AG04450 (cell line): ENCODE results near the gene PSMD2. TPM values are rescaled to one million over a fixed set of nuclear protein-coding genes. Genes with fewer than 3 reads are reported as not detected.

Source experiments
- CTCF ChIA-PET: fragments of 300-600, 350-600 bp; formaldehyde crosslinking; extraction: SDS; loops from one replicate; lab custom pipeline; 2022; ENCODE audit warnings: antibody characterized with exemption, inconsistent platforms; lab: Charles Lee
- POLR2A ChIA-PET: fragments of 350-600 bp; formaldehyde crosslinking; extraction: SDS; loops from one replicate; lab custom pipeline; 2021; ENCODE audit warnings: antibody characterized with exemption, inconsistent platforms; lab: Yijun Ruan, JAX
- DNase-seq: peaks from one replicate; pipeline ENCODE4 v3.0.0-alpha.2; 2011; ENCODE audit warnings: low read depth, low spot score
- H3K27ac ChIP-seq: one replicate; pipeline ENCODE4 v1.5.1; 2012; ENCODE audit warnings: low read depth, low read length, control low read depth
- H3K27me3 ChIP-seq: one replicate; pipeline ENCODE4 v1.6.0; 2012; ENCODE audit warnings: low read length; ENCODE audit not compliant: control insufficient read depth, insufficient read depth
- H3K4me3 ChIP-seq: 2 replicates; pipeline ENCODE4 v1.5.1; 2011; ENCODE audit warnings: mild to moderate bottlenecking, low read depth, low read length, control low read depth
- H3K9me3 ChIP-seq: 2 replicates; pipeline ENCODE4 v1.5.1; 2012; ENCODE audit warnings: low read length; ENCODE audit not compliant: control insufficient read depth, insufficient read depth
- polyA minus RNA-seq: library from RNA; depleted of rRNA, polyadenylated mRNA; stranded (reverse); fragments of >200 nt; gene quantifications from 2 replicates; pipeline ENCODE4 v1.2.3, GENCODE V29; 2011; rRNA and poly(A)+ RNA removed
- polyA plus RNA-seq: library from polyadenylated mRNA; depleted of rRNA; stranded (reverse); fragments of >200 nt; gene quantifications from 2 replicates; pipeline ENCODE4 v1.2.3, GENCODE V29; 2011; rRNA removed
- TF ChIP-seq, protein P1 (sequence below): IDR thresholded peaks from 2 replicates; pipeline ENCODE4 v1.5.1; 2011; ENCODE audit warnings: low read depth, low read length, control low read depth, inconsistent platforms

Gene PSMD2
- polyA plus RNA-seq: 318 and 363 TPM in 2 replicates
- polyA minus RNA-seq: 639 and 713 TPM in 2 replicates

DNA sequence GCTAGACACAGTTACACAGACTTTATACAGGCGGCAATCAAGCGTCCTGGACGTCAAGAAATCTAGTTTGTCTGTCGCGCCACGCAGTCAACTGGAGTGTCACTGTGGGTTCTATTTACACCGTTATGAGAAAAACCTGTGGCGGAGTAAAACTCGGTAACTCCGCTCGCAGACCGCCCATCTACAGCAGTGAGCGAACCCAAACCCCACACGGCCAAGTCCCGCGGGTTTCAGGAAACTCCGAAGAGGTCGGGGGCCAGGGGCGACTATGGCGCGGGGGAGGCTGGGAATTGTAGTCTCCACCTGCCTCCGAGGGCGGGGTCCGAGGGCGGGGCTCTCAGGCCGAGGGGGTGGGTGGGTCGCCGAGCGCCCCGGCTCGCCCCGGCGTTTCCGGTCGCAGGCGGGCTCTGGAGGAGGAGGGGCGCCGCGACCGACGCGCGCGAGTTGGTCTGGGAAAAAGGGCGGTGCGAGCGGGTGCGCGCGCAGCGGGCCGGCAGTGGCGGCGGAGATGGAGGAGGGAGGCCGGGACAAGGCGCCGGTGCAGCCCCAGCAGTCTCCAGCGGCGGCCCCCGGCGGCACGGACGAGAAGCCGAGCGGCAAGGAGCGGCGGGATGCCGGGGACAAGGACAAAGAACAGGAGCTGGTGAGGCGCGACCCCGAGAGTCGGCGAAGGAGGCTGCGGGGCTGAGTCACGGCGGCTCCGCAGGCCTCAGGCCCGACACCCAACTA, at the start of gene PSMD2:
PSMD2 (plus strand) TSS at position 483 of the 729 bp plus-strand sequence; CDS start at position 509, 26 bp downstream.
- ChIA-PET CTCF (interaction anchor here (0.8 to 1.6 kb wide), 2 partner anchors 9 to 403 kb away, joined by 3 to 4 read pairs; no protein-coding TSS in a partner anchor), POLR2A (interaction anchor here (1.8 kb wide), 1 partner anchor 17 kb away, joined by 7 read pairs; no protein-coding TSS in a partner anchor)
- Histone ChIP-seq H3K27me3 (peaks cover 6% of the 10 kb centered on the region), H3K9me3 (no peaks in the 10 kb centered on the region; the same call in 1 of the 2 replicates), H3K4me3 (peak within 1 kb of the TSS; percentile 98), H3K27ac (peak within 1 kb of the TSS; percentile 86)
- TF ChIP-seq, protein P1, sequence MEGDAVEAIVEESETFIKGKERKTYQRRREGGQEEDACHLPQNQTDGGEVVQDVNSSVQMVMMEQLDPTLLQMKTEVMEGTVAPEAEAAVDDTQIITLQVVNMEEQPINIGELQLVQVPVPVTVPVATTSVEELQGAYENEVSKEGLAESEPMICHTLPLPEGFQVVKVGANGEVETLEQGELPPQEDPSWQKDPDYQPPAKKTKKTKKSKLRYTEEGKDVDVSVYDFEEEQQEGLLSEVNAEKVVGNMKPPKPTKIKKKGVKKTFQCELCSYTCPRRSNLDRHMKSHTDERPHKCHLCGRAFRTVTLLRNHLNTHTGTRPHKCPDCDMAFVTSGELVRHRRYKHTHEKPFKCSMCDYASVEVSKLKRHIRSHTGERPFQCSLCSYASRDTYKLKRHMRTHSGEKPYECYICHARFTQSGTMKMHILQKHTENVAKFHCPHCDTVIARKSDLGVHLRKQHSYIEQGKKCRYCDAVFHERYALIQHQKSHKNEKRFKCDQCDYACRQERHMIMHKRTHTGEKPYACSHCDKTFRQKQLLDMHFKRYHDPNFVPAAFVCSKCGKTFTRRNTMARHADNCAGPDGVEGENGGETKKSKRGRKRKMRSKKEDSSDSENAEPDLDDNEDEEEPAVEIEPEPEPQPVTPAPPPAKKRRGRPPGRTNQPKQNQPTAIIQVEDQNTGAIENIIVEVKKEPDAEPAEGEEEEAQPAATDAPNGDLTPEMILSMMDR: no peak
- DNase-seq: peak; percentile 89

DNA sequence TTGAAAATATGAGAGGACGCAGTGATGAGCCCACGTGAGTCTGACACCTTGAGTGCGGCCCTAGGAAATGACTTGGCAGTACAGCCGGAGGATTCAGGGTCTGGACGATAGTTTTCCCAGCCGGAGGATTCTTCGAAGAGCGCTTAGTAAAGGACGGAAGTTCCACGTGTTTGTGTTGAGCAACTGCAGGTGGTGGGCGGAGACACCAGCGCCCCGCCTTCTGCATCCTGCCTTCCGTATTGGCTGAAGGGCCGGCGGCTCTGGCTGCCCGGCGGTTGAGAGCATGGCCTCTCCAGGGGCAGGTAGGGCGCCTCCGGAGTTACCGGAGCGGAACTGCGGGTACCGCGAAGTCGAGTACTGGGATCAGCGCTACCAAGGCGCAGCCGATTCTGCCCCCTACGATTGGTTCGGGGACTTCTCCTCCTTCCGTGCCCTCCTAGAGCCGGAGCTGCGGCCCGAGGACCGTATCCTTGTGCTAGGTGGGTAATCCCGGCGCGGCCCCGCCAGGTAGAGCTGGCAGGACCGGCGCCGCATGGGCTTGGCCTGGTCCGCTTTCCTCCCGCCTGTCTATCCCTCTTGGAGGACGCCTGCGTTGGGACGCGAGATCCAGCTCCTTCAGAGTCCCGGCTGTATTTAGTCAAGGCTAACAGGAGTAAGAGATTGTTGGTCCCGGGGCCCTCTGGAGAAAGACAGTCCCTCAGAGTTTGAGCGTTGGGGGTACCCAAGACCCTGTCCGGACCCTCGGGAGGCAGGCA, 49.5 kb upstream of the PSMD2 start, which contains the start of gene EEF1AKMT4:
EEF1AKMT4 (plus strand) TSS at position 261 of the 755 bp plus-strand sequence; CDS start at position 284, 23 bp downstream.
- TF ChIP-seq, protein P1: peak; percentile 61
- ChIA-PET POLR2A (interaction anchor here (0.6 to 0.8 kb wide), 2 partner anchors 38 to 66 kb away, joined by 3 to 4 read pairs; no protein-coding TSS in a partner anchor), CTCF (interaction anchor here (0.6 to 2.8 kb wide), 62 partner anchors 9 to 459 kb away, joined by 3 to 22 read pairs (median 4); partner anchors contain the start of genes ABCC5, ABCF3, CAMK2N2 and DVL3)

DNA sequence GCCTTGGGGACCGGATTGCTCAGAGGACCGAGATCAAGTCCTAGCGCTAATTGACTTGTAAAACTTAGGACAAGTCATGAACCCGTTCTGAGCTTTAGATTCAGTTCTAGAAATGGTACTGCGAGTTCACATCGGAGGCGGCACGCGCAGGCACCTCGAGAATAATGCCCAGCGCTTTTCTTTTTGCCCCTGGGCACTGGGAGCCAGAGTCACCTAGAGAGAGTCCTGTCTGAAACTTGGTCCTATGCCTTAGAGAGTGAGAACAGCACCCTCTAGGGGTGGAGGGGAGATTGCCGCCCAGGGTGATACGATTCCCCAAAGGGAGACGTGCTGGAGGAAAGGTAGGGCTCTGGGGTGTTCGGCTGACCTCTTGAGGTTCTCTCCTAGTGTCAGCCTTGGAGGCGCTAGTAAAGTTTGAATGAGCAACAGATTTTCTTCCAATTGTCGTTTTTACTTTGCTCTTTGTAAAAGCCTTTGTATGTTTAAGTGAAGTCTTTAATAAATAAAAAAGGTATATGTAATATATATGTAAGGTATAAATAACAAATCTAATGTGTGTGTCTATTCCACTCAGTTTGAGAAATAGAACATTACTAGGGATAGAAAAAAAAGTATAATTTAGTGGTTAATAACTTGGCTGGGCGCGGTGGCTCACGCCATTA, 48.7 kb upstream of the PSMD2 start:
- TF ChIP-seq, protein P1: peak; percentile 97
- ChIA-PET POLR2A (interaction anchor here (0.6 to 0.8 kb wide), 2 partner anchors 39 to 65 kb away, joined by 3 to 4 read pairs; no protein-coding TSS in a partner anchor), CTCF (interaction anchor here (0.6 to 2.8 kb wide), 61 partner anchors 8 to 460 kb away, joined by 3 to 22 read pairs (median 4); partner anchors contain the start of genes ABCC5, ABCF3, CAMK2N2 and DVL3)
- Histone ChIP-seq H3K27ac (peak overlapping the region; percentile 68), H3K27me3 (no peaks in the 10 kb centered on the region), H3K4me3 (peak overlapping the region; percentile 88), H3K9me3 (peaks cover 4% of the 10 kb centered on the region; the same call in 1 of the 2 replicates)
- DNase-seq: peak; percentile 61

More for the DNA sequence above, 49.5 kb upstream of the PSMD2 start, which contains the start of gene EEF1AKMT4:
- no peaks in the 10 kb centered on the region for H3K27me3 ChIP-seq
- peak within 1 kb of the TSS; percentile 94 for H3K27ac ChIP-seq
- peak within 1 kb of the TSS; percentile 88 for H3K4me3 ChIP-seq
- DNase-seq: peak; percentile 97
- H3K9me3 ChIP-seq: peaks cover 4% of the 10 kb centered on the region; the same call in 1 of the 2 replicates

DNA sequence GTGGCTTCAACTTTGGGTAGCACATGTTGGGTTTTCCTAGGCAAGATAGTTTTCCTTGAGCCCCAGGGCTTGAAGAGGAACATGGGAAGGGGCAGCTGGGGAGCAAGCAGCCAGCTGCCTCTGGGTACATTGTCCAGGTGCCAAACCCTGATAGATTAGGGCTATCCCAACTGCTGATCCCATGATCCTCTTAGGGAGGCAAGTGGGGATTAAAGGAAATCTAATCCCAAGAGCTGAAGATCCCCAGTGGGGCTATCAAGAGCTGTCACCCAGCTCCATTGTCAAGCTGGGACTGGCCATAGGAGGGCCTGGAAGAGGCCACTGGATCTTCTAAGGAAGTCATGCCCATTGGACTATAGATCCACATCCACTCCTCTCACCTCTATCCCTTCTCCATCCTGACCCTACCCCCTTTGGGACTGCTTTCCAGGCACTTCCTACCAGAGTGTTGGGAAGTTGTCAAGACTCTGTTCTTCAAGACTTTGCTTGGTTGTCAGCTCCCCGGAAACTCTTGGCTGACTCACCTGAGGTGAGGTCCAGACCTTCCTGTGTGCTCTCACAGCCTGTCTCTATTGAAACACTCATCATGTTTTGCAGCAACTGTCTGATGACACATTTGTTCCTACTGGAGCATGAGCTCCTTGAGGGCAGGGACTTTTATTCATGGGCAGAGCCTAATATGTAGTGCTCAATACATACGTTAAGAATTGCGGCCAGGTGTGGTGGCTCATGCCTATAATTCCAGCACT, 43.6 kb upstream of the PSMD2 start:
- Histone ChIP-seq H3K9me3 (no peaks in the 10 kb centered on the region), H3K27me3 (peaks cover 13% of the 10 kb centered on the region), H3K27ac (no peak overlapping the region), H3K4me3 (no peak overlapping the region)
- POLR2A ChIA-PET: no interaction called here
- CTCF ChIA-PET: interaction anchor here (1.1 kb wide), 1 partner anchor 32 kb away, joined by 3 read pairs; no protein-coding TSS in a partner anchor
- TF ChIP-seq, protein P1: no peak
- DNase-seq: no peak
